Measurements from ENCODE around the gene GLIS2. TPM values are rescaled to one million over a fixed set of nuclear protein-coding genes. Genes with fewer than 3 reads are reported as not detected.

The GLIS2 gene
- total RNA-seq, 1 donor from 2014 or later = 17.4 TPM

GRCh38 chr16:4336701-4337539 lies 21.1 kb downstream of the GLIS2 start:
- Mint-ChIP-seq H3K36me3 (ENCODE audit: low read depth) (peaks cover 4% of the 10 kb centered on the region), H3K27ac (ENCODE audit: unreplicated experiment) (no peak overlapping the region), H3K4me1 (no peaks in the 10 kb centered on the region), H3K9me3 (no peaks in the 10 kb centered on the region), H3K27me3 (ENCODE audit: low read depth) (no peaks in the 10 kb centered on the region), H3K4me3 (no peak overlapping the region)
- DNase-seq (ENCODE audit: low read depth, low spot score) = no peak
- TF ChIP-seq CTCF (conservative IDR thresholded peaks at IDR 0.05) = no peak

GRCh38 chr16:4337540-4338088 lies 21.7 kb downstream of the GLIS2 start:
- no peak for TF ChIP-seq CTCF (conservative IDR thresholded peaks at IDR 0.05)
- Mint-ChIP-seq H3K9me3 (no peaks in the 10 kb centered on the region), H3K27ac (ENCODE audit: unreplicated experiment) (no peak overlapping the region), H3K4me1 (no peaks in the 10 kb centered on the region), H3K4me3 (no peak overlapping the region), H3K27me3 (ENCODE audit: low read depth) (no peaks in the 10 kb centered on the region), H3K36me3 (ENCODE audit: low read depth) (peaks cover 4% of the 10 kb centered on the region)
- no peak for DNase-seq (ENCODE audit: low read depth, low spot score)

GRCh38 chr16:4338125-4338582 lies 22.3 kb downstream of the GLIS2 start:
- no peak for DNase-seq (ENCODE audit: low read depth, low spot score)
- H3K4me1 Mint-ChIP-seq = no peaks in the 10 kb centered on the region
- H3K27me3 Mint-ChIP-seq (ENCODE audit: low read depth) = no peaks in the 10 kb centered on the region
- no peak for TF ChIP-seq CTCF (conservative IDR thresholded peaks at IDR 0.05)
- peaks cover 4% of the 10 kb centered on the region for H3K36me3 Mint-ChIP-seq (ENCODE audit: low read depth)
- no peaks in the 10 kb centered on the region for H3K9me3 Mint-ChIP-seq
- no peak overlapping the region for H3K4me3 Mint-ChIP-seq
- H3K27ac Mint-ChIP-seq (ENCODE audit: unreplicated experiment) = no peak overlapping the region

GRCh38 chr16:4338712-4339299 lies 22.9 kb downstream of the GLIS2 start:
- no peak overlapping the region for H3K4me3 Mint-ChIP-seq
- no peak for TF ChIP-seq CTCF (conservative IDR thresholded peaks at IDR 0.05)
- no peak overlapping the region for H3K27ac Mint-ChIP-seq (ENCODE audit: unreplicated experiment)
- peaks cover 4% of the 10 kb centered on the region for H3K4me1 Mint-ChIP-seq
- H3K27me3 Mint-ChIP-seq (ENCODE audit: low read depth) = peaks cover 4% of the 10 kb centered on the region
- no peak for DNase-seq (ENCODE audit: low read depth, low spot score)
- H3K9me3 Mint-ChIP-seq = no peaks in the 10 kb centered on the region
- peaks cover 5% of the 10 kb centered on the region for H3K36me3 Mint-ChIP-seq (ENCODE audit: low read depth)

GRCh38 chr16:4339455-4339854 lies 23.6 kb downstream of the GLIS2 start:
- Mint-ChIP-seq H3K9me3 (no peaks in the 10 kb centered on the region), H3K27ac (ENCODE audit: unreplicated experiment) (no peak overlapping the region), H3K4me1 (peaks cover 5% of the 10 kb centered on the region), H3K4me3 (no peak overlapping the region), H3K27me3 (ENCODE audit: low read depth) (peaks cover 6% of the 10 kb centered on the region), H3K36me3 (ENCODE audit: low read depth) (peaks cover 6% of the 10 kb centered on the region)
- TF ChIP-seq CTCF (conservative IDR thresholded peaks at IDR 0.05) = no peak
- no peak for DNase-seq (ENCODE audit: low read depth, low spot score)

Measured in neural crest cell (in vitro differentiated cells).